ENCODE results near the gene TRAPPC4.

- TF ChIP-seq CTCF (IDR thresholded peaks at IDR 0.05; ENCODE audit: borderline replicate concordance, extremely low read depth, low read length, poor library complexity, severe bottlenecking) (no peak), EZH2 (IDR thresholded peaks at IDR 0.05; ENCODE audit: borderline replicate concordance, low read depth, low read length, severe bottlenecking) (no peak)
Observed at GRCh38 chr11:119006656-119007055, 11.9 kb upstream of the TRAPPC4 start.

Data from DND-41 (cell line).